Smooth muscle cell (in vitro differentiated cells): ENCODE results near the gene IL20RA. TPM values are rescaled to one million over a fixed set of nuclear protein-coding genes. Genes with fewer than 3 reads are reported as not detected.

Source experiments
- DNase-seq: peaks from one replicate; lab custom pipeline; 2025; ENCODE audit not compliant: unreplicated experiment; lab: John Stamatoyannopoulos, UW
- H2AFZ ChIP-seq: fragments of 200-600 bp; sonication (generic); 2 replicates; pipeline ENCODE4 v1.6.0; 2016; ENCODE audit warnings: antibody characterized with exemption, low read depth, mild to moderate bottlenecking
- H3F3A ChIP-seq: fragments of 200-600 bp; sonication (generic); 2 replicates; pipeline ENCODE4 v1.6.0; 2017; ENCODE audit warnings: antibody characterized with exemption, low read depth
- H3K27ac ChIP-seq: fragments of 200-600 bp; sonication (generic); 2 replicates; pipeline ENCODE4 v1.5.1; 2016; ENCODE audit warnings: low read depth, mild to moderate bottlenecking
- H3K27me3 ChIP-seq: fragments of 200-600 bp; sonication (generic); 2 replicates; pipeline ENCODE4 v1.6.1; 2016; ENCODE audit warnings: low read depth, mild to moderate bottlenecking
- H3K36me3 ChIP-seq: fragments of 200-600 bp; sonication (generic); 2 replicates; pipeline ENCODE4 v1.5.1; 2016; ENCODE audit warnings: low read depth
- H3K4me1 ChIP-seq: fragments of 200-600 bp; sonication (generic); 2 replicates; pipeline ENCODE4 v1.5.1; 2016; ENCODE audit warnings: low read depth
- H3K4me2 ChIP-seq: fragments of 200-600 bp; sonication (generic); 2 replicates; pipeline ENCODE4 v1.6.0; 2016; ENCODE audit warnings: mild to moderate bottlenecking
- H3K4me3 ChIP-seq: fragments of 200-600 bp; sonication (generic); 2 replicates; pipeline ENCODE4 v1.5.1; 2016; ENCODE audit warnings: mild to moderate bottlenecking
- H3K79me2 ChIP-seq: fragments of 200-600 bp; sonication (generic); 2 replicates; pipeline ENCODE4 v1.6.0; 2016; ENCODE audit warnings: low read depth, mild to moderate bottlenecking
- H3K9ac ChIP-seq: fragments of 200-600 bp; sonication (generic); 2 replicates; pipeline ENCODE4 v1.6.0; 2016; ENCODE audit warnings: low read depth
- H3K9me3 ChIP-seq: fragments of 200-600 bp; sonication (generic); replicated peaks from 2 replicates; pipeline ENCODE4 v1.5.1; 2016; ENCODE audit warnings: low read depth
- H4K20me1 ChIP-seq: fragments of 200-600 bp; sonication (generic); 2 replicates; pipeline ENCODE4 v1.6.0; 2016; ENCODE audit warnings: low read depth
- WGBS: methylation state at CpG from one replicate; pipeline ENCODE4 v1.1.7; 2016; ENCODE audit warnings: low lambda C conversion rate; 5-methylcytosine and 5-hydroxymethylcytosine counted together
- polyA plus RNA-seq: library from polyadenylated mRNA; unstranded; fragments of >200 nt; fragmentation: Nextera tagmentation; extraction: Ambion mirVana; gene quantifications from 2 replicates; pipeline ENCODE4 v1.2.1, GENCODE V29; 2016
- total RNA-seq: library from RNA; depleted of rRNA; stranded (reverse); fragments of >200 nt; gene quantifications from 2 replicates; pipeline ENCODE4 v1.2.3, GENCODE V29; 2014
- TF ChIP-seq, protein P1 (sequence below): fragments of 200-600 bp; sonication (generic); IDR thresholded peaks from 2 replicates; pipeline ENCODE4 v1.5.1; 2017; ENCODE audit warnings: borderline replicate concordance, mild to moderate bottlenecking, antibody characterized with exemption; ENCODE audit not compliant: insufficient read depth, poor library complexity, severe bottlenecking

The IL20RA gene
- total and polyA plus RNA-seq, 2 experiments from 2014 or later = 0.46 to 2.9 TPM

GRCh38 chr6:136990242-136990578 is 54.6 kb downstream of the IL20RA start:
- no peak overlapping the region for H3K27ac ChIP-seq
- H3K4me3 ChIP-seq = peak overlapping the region; percentile 55
- 9% methylated on average over 4 of the region's 4 CpGs for WGBS
- no peaks in the 10 kb centered on the region for H3K27me3 ChIP-seq
- TF ChIP-seq, protein P1, sequence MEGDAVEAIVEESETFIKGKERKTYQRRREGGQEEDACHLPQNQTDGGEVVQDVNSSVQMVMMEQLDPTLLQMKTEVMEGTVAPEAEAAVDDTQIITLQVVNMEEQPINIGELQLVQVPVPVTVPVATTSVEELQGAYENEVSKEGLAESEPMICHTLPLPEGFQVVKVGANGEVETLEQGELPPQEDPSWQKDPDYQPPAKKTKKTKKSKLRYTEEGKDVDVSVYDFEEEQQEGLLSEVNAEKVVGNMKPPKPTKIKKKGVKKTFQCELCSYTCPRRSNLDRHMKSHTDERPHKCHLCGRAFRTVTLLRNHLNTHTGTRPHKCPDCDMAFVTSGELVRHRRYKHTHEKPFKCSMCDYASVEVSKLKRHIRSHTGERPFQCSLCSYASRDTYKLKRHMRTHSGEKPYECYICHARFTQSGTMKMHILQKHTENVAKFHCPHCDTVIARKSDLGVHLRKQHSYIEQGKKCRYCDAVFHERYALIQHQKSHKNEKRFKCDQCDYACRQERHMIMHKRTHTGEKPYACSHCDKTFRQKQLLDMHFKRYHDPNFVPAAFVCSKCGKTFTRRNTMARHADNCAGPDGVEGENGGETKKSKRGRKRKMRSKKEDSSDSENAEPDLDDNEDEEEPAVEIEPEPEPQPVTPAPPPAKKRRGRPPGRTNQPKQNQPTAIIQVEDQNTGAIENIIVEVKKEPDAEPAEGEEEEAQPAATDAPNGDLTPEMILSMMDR = no peak
- peaks cover 17% of the 10 kb centered on the region for H3K4me1 ChIP-seq
- H2AFZ ChIP-seq = peak overlapping the region; percentile 89
- no peak for DNase-seq
- no peaks in the 10 kb centered on the region for H3K9me3 ChIP-seq
- peak overlapping the region; percentile 95 for H3K4me2 ChIP-seq
- H3F3A ChIP-seq = no peaks in the 10 kb centered on the region
- no peaks in the 10 kb centered on the region for H3K79me2 ChIP-seq
- peak overlapping the region; percentile 2 for H3K9ac ChIP-seq
- H4K20me1 ChIP-seq = no peaks in the 10 kb centered on the region
- no peaks in the 10 kb centered on the region for H3K36me3 ChIP-seq

DNA sequence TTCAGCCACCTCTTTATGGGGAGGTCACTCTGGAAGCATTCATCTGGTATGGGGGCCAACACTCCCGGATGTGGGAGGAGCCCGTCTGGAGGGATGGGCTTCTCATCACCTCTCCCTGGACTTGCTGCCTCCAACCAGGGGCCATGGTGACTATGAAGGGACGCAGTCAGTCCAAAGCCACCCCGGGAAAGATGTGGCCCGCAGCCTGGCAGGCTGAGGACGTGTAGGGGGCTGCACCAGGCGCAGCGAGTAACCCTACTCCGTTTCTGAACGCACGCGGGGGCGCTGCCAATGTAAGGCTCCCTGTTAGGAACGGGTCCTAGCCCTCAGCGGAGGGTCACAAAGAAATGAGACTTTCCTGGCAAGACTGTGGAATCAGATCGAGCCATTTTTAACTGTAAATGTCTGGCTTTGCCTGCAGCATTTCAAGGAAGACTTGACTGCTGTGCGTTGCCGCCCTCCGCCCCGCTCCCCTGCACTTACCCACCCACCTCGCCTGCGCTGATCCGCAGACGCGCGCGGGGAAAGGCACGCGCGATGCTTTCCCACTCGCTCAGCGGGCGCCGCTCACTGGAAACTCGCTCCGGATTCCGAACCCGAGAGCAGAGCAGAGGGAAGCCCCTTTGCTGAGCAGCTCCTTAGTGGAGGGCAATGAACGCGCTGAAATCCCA is 55.1 kb downstream of the IL20RA start:
- H3F3A ChIP-seq = no peaks in the 10 kb centered on the region
- H3K9ac ChIP-seq = peak overlapping the region; percentile 2
- H3K9me3 ChIP-seq = no peaks in the 10 kb centered on the region
- H3K4me1 ChIP-seq = peaks cover 17% of the 10 kb centered on the region
- TF ChIP-seq, protein P1 = no peak
- no peak overlapping the region for H3K27ac ChIP-seq
- H2AFZ ChIP-seq = peak overlapping the region; percentile 89
- H3K27me3 ChIP-seq = no peaks in the 10 kb centered on the region
- H3K36me3 ChIP-seq = no peaks in the 10 kb centered on the region
- no peaks in the 10 kb centered on the region for H3K79me2 ChIP-seq
- H4K20me1 ChIP-seq = no peaks in the 10 kb centered on the region
- H3K4me3 ChIP-seq = peak overlapping the region; percentile 55
- DNase-seq = no peak
- H3K4me2 ChIP-seq = peak overlapping the region; percentile 95
- 2% methylated on average over 39 of the region's 40 CpGs for WGBS

DNA sequence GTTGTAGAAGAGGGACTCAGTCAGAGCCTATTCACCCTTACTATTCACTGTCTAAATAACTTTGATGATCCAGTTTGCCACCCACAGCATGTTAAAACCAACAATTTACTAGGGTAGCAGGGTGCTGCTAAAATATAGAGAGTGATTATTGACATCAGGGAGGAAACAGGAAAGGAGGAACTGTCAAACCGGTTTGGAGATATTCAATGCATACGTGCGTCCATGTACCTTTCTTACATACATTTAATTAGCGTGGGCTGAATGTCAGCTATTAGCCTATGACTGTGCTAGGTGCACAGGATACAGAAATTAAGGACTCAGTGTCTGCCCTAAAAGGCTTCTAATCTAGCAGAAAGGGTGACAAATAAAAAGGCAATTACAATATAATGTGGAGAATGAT is 57.2 kb downstream of the IL20RA start:
- H3F3A ChIP-seq = no peaks in the 10 kb centered on the region
- TF ChIP-seq, protein P1 = no peak

DNA sequence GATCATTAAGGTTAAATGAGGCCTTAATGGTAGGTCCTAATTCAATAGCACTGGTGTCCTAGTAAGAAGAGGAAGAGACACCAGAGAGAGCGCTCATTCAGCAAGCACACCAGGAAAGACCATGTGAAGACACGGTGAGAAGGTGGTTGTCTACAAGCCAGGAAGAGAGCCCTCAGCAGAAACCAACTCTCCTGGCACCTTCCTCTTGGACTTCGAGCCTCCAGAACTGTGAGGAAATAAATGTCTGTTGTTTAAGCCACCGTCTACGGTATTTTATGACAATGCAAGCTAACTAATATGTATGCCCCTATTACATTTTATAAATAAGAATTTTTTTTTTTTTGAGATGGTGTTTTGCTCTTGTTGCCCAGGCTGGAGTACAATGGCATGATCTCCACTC is 59.3 kb downstream of the IL20RA start:
- Histone ChIP-seq H4K20me1 (no peaks in the 10 kb centered on the region), H3K27ac (no peak overlapping the region), H3K4me3 (no peak overlapping the region), H3K4me1 (peaks cover 9% of the 10 kb centered on the region), H3K79me2 (no peaks in the 10 kb centered on the region), H3K36me3 (no peaks in the 10 kb centered on the region), H3F3A (no peaks in the 10 kb centered on the region), H3K9ac (no peak overlapping the region), H2AFZ (no peak overlapping the region), H3K9me3 (no peaks in the 10 kb centered on the region), H3K27me3 (peaks cover 4% of the 10 kb centered on the region), H3K4me2 (no peak overlapping the region)
- WGBS = 94% methylated on average over 5 of the region's 5 CpGs
- no peak for DNase-seq
- TF ChIP-seq, protein P1 = no peak

More for the DNA sequence above, 57.2 kb downstream of the IL20RA start:
- no peak overlapping the region for H3K4me2 ChIP-seq
- H3K79me2 ChIP-seq = no peaks in the 10 kb centered on the region
- H3K27ac ChIP-seq = no peak overlapping the region
- H3K9ac ChIP-seq = no peak overlapping the region
- H4K20me1 ChIP-seq = no peaks in the 10 kb centered on the region
- H3K4me1 ChIP-seq = peaks cover 17% of the 10 kb centered on the region
- no peaks in the 10 kb centered on the region for H3K27me3 ChIP-seq
- 78% methylated on average over 4 of the region's 4 CpGs for WGBS
- no peaks in the 10 kb centered on the region for H3K36me3 ChIP-seq
- no peak for DNase-seq
- no peak overlapping the region for H3K4me3 ChIP-seq
- H3K9me3 ChIP-seq = no peaks in the 10 kb centered on the region
- no peak overlapping the region for H2AFZ ChIP-seq
